Osteoblast (primary cell): ENCODE data around the gene C2CD4D. TPM values are rescaled to one million over a fixed set of nuclear protein-coding genes. Genes with fewer than 3 reads are reported as not detected.

Experiments used
- DNase-seq: peaks from one replicate; pipeline ENCODE4 v3.0.0; 2011; ENCODE audit warnings: low spot score, mixed read lengths; ENCODE audit not compliant: insufficient read length; ENCODE audit errors: missing footprints
- H2AFZ ChIP-seq: 2 replicates; pipeline ENCODE4 v1.6.0; 2011; ENCODE audit warnings: mild to moderate bottlenecking, low read length
- H3K27ac ChIP-seq: 2 replicates; pipeline ENCODE4 v1.5.1; 2011; ENCODE audit warnings: mild to moderate bottlenecking, low read depth, low read length, moderate library complexity
- H3K27me3 ChIP-seq: 2 replicates; pipeline ENCODE4 v1.6.0; 2012; ENCODE audit warnings: mild to moderate bottlenecking, control low read depth, inconsistent platforms, low read length, moderate library complexity; ENCODE audit not compliant: insufficient read depth
- H3K36me3 ChIP-seq: 2 replicates; pipeline ENCODE4 v1.5.1; 2011; ENCODE audit warnings: mild to moderate bottlenecking, low read length, control low read depth, moderate library complexity; ENCODE audit not compliant: insufficient read depth
- H3K4me1 ChIP-seq: 2 replicates; pipeline ENCODE4 v1.5.1; 2011; ENCODE audit warnings: mild to moderate bottlenecking, low read length, control low read depth, moderate library complexity; ENCODE audit not compliant: insufficient read depth
- H3K4me2 ChIP-seq: 2 replicates; pipeline ENCODE4 v1.6.0; 2011; ENCODE audit warnings: mild to moderate bottlenecking, low read length; ENCODE audit not compliant: insufficient read depth
- H3K4me3 ChIP-seq: fragments of 200-600 bp; sonication (generic); 3 replicates; pipeline ENCODE4 v1.5.1; 2012; ENCODE audit warnings: mild to moderate bottlenecking, low read length, inconsistent platforms; ENCODE audit not compliant: insufficient read depth
- H3K79me2 ChIP-seq: 2 replicates; pipeline ENCODE4 v1.6.0; 2012; ENCODE audit warnings: mild to moderate bottlenecking, low read length, control low read depth, inconsistent platforms; ENCODE audit not compliant: insufficient read depth
- H3K9me3 ChIP-seq: 2 replicates; pipeline ENCODE4 v1.5.1; 2011; ENCODE audit warnings: low read depth, low read length, control low read depth
- H4K20me1 ChIP-seq: 2 replicates; pipeline ENCODE4 v1.6.0; 2012; ENCODE audit warnings: mild to moderate bottlenecking, low read length, control low read depth; ENCODE audit not compliant: insufficient read depth
- CTCF ChIP-seq: IDR thresholded peaks from 2 replicates; pipeline ENCODE4 v1.5.1; 2011; ENCODE audit warnings: mild to moderate bottlenecking, low read depth, low read length, moderate library complexity; ENCODE audit errors: extremely low read depth
- total RNA-seq: library from RNA; depleted of rRNA; stranded (reverse); fragments of >200 nt; gene quantifications from 2 replicates; pipeline ENCODE4 v1.2.3, GENCODE V29; 2012

Gene C2CD4D
- total RNA-seq, 1 donor, result not detected

GRCh38 chr1:151867765-151868411 is 28.3 kb upstream of the C2CD4D start:
- Histone ChIP-seq H3K79me2 (no peaks in the 10 kb centered on the region), H3K4me1 (peaks cover 9% of the 10 kb centered on the region), H3K9me3 (no peaks in the 10 kb centered on the region), H2AFZ (peak overlapping the region; percentile 1), H4K20me1 (no peaks in the 10 kb centered on the region), H3K27ac (peak overlapping the region; percentile 67), H3K4me2 (peak overlapping the region; percentile 51), H3K4me3 (no peak overlapping the region), H3K27me3 (peaks cover 5% of the 10 kb centered on the region), H3K36me3 (no peaks in the 10 kb centered on the region)
- peak; percentile 76 for DNase-seq
- TF ChIP-seq CTCF, result no peak

- no peak overlapping the region for H2AFZ ChIP-seq
- H4K20me1 ChIP-seq, result no peaks in the 10 kb centered on the region
- peaks cover 5% of the 10 kb centered on the region for H3K27me3 ChIP-seq
- peak overlapping the region; percentile 67 for H3K27ac ChIP-seq
- no peaks in the 10 kb centered on the region for H3K79me2 ChIP-seq
- H3K36me3 ChIP-seq, result no peaks in the 10 kb centered on the region
- no peak for TF ChIP-seq CTCF
- no peak for DNase-seq
- H3K9me3 ChIP-seq, result no peaks in the 10 kb centered on the region
- H3K4me1 ChIP-seq, result peaks cover 9% of the 10 kb centered on the region
- H3K4me3 ChIP-seq, result no peak overlapping the region
- no peak overlapping the region for H3K4me2 ChIP-seq
Measured at GRCh38 chr1:151867321-151867720, 27.7 kb upstream of the C2CD4D start.

GRCh38 chr1:151864411-151864810 is 24.8 kb upstream of the C2CD4D start:
- Histone ChIP-seq H3K9me3 (no peaks in the 10 kb centered on the region), H3K4me1 (peaks cover 9% of the 10 kb centered on the region), H2AFZ (no peak overlapping the region), H3K27ac (no peak overlapping the region), H3K79me2 (no peaks in the 10 kb centered on the region), H3K27me3 (peaks cover 5% of the 10 kb centered on the region), H4K20me1 (no peaks in the 10 kb centered on the region), H3K4me3 (no peak overlapping the region), H3K36me3 (no peaks in the 10 kb centered on the region), H3K4me2 (no peak overlapping the region)
- no peak for TF ChIP-seq CTCF
- DNase-seq, result peak; percentile 37

- H3K4me3 ChIP-seq, result no peak overlapping the region
- no peak overlapping the region for H2AFZ ChIP-seq
- no peaks in the 10 kb centered on the region for H3K9me3 ChIP-seq
- H3K4me2 ChIP-seq, result no peak overlapping the region
- H3K4me1 ChIP-seq, result no peaks in the 10 kb centered on the region
- H3K27ac ChIP-seq, result no peak overlapping the region
- H4K20me1 ChIP-seq, result no peaks in the 10 kb centered on the region
- peak; percentile 27 for DNase-seq
- no peak for TF ChIP-seq CTCF
- peaks cover 5% of the 10 kb centered on the region for H3K27me3 ChIP-seq
- no peaks in the 10 kb centered on the region for H3K36me3 ChIP-seq
- no peaks in the 10 kb centered on the region for H3K79me2 ChIP-seq
Measured at GRCh38 chr1:151862604-151863003, 23.0 kb upstream of the C2CD4D start.
